ENCODE measurements around the gene ANKS1B. TPM values are rescaled to one million over a fixed set of nuclear protein-coding genes. Genes with fewer than 3 reads are reported as not detected.

ANKS1B gene
- polyA plus RNA-seq, 5 donors: 9.3 to 23.7 (median 13.6) TPM

DNA sequence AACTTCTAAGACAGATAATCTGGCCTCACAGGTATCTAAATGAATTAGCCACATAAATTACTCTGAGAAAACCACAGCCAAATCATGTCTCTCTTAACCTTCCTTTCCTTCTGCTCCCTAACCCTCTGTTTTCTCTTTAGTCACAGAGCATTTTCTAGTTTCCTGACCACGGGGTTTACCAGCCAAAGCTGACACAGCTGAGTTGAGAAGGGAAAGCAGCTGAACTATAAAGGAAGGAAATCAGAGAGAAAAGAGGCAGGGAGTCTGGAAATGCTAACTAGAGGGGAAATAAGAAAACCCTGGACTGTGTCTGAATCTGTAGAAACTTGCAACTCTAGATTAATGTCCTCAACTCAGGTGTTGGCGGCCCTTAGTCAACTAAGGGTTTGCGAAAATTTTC is 24.4 kb downstream of the ANKS1B start:
- DNase-seq: no peak

DNA sequence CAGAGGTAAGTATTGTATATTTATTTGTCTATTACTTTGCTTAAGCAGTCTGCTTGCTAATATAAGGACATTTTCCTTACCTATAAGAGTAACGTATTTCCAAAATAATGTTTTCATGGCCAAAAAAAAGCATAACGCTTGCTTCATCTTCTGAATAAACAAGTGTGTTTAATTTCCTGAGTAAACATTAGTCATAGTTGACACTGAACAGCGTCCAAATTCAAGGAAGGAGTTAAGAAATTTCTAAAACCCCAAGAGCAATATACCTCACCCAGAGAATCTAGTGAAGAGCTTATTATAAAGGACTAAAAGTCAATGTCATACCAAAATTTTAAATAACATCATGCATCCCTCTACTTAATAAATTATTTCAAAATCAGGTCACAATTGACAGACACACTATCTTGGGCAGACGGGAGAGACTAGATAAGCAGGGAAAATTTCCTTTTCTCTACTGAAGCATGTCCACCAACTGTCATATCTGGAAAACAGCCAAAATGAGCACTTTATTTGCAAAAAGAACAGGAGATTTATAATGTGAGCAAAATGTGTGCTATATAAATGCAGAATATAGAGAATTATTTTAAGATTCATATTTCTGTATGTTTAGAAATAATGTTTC is 25.1 kb downstream of the ANKS1B start:
- DNase-seq: no peak

DNA sequence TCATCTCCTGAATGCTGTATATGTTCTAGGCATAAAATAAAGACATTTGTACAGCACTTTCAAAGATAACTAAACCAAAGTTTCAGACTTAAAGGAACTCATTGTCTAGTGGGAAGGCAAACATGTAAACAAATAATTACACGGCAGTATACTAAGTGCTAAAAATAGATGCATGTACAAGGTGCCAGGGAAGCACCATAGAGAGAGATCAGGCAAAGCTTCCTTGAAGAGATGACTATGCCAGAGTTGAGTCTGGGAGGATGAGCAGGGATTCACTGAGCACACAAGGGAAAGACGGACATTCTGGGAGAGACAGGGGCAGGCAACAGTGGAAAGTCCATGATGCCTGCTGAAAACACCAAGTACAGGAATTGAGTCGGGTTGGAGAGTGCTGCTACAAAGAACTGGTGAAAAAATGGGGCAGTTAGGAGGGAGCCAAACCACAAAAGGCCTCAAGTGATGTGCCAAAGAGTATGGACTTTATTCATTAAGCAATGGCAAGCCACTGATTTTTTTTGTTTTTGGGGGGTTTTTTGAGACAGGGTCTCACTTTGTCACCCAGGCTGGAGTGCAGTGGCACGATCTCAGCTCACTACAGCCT is 26.8 kb downstream of the ANKS1B start:
- DNase-seq: no peak

DNA sequence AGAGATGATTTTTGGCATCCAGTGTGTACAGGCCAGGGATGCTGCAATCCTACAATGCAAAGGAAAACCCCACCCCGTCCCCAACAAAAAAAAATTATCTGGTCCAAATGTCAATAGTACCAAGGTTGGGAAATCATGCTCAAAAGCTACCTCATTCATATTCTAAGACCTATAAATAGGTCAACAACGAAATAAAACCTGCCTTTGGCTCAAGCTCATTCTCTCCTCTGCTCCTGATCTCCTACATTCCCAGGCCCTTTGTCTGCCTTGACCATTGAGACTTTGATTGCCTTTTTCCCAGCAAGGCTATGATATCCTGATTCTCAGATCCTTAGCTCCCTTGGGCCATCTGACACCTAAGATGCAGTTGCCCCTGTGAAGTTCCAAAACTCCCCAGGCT is 30.0 kb downstream of the ANKS1B start:
- no peak for DNase-seq

DNA sequence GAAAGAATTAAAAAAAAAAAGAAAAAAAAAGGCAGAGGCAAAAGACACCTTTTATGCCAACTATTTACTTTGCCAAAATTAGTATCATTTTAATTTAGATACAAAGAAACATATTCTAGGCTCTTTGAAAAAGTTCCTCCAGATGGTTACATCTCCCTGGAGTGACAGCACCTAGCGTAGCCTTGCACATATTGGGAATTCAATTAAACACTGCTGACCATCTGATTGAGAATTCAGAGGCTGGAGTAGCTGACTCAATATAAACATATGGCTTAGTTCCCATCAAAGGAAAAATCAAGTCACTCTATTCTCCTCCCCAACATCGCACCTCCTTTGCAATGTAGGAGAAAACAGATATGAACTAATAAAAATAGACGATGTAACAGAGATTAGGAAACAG is 36.4 kb downstream of the ANKS1B start:
- no peak for DNase-seq

DNA sequence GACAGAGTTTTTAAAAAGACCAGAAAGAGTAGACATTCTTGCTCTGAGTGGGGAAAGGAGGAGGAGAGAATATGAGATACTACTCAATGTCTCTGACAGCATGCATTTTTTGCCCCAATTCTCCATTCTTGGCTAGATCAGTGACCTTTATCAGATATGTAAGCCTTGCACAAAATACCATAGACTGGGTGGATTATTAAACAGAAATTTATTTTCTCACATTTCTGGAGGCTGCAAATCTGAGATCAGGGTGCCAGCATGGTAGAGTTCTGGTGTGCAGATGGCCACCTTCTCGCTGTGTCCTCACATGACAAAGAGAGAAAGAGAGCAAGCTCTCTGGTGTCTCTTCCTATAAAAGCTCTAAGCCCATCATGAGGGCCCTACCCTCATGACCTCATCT is 38.6 kb downstream of the ANKS1B start:
- DNase-seq: no peak

DNA sequence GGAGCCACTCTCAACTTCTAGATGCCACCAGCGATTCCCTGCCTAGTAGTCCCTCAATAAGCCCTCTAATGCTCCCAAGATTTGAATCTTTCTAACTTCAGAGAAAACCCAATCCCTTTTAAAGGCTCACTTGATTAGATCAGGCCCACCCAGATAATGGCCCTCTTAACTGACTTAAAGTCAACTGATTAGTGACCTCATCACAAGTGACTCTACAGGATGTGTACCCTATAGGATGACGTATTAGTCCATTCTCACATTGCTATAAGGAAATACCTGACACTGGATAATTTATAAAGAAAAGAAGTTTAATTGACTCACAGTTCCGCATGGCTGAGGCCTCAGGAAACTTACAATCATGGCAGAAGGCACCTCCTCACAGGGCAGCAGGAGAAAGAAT is 49.1 kb downstream of the ANKS1B start:
- DNase-seq: no peak

DNA sequence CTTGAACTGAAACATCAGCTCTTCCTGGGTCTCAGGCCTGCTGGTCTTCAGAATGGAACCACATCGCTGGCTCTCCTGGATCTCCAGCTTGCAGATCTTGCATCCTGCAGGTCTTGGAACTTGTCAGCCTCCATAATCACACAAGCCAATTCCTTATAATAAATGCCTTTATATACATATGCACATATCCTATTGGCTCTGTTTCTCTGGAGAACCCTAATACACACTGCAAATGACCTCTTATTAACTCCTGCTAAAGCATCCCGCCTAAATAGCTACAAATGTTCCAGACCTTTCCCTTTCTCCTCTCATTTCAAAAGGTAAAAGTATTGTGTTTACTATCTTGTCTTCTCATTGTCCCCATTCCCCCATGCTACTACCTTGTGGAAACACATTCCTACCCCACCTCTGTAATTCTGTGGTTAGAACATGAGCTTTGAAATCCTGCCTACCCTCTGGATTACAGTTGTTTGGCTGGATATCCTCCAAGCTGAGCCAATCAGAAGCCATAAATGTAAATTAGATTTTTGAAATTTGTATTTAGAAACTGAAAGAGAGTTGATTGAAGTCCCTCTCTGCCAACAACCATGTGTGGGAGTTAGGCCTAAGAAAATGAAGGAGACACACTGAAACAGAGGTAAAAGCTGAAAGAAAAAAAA is 58.1 kb downstream of the ANKS1B start:
- no peak for DNase-seq

DNA sequence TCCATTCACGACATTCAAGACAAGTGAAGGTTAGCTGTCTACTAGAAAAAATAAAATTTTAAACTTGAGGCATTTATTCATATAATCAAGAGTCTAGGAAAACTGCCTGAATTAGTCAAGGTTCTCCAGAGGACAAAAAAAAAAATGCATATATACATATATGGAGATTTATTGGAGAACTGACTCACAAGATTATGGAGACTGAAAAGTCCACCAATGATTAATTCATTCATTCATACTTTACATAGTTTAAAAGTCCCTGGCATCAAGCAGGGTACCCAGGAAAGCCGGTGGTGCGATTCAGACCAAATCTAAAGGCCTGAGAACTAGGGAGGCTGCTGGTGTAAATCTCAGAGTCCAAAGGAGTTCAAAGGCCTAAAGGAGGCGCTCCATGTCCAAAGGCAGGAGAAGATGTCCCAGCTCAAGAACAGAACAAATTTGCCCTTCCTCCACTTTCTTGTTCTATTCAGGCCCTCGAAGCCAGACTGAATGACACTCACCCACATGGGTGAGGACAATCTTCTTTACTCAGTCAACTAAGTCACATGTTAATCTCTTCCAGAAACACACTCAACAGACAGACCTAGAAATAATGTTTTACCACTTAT is 64.3 kb downstream of the ANKS1B start:
- DNase-seq: no peak

DNA sequence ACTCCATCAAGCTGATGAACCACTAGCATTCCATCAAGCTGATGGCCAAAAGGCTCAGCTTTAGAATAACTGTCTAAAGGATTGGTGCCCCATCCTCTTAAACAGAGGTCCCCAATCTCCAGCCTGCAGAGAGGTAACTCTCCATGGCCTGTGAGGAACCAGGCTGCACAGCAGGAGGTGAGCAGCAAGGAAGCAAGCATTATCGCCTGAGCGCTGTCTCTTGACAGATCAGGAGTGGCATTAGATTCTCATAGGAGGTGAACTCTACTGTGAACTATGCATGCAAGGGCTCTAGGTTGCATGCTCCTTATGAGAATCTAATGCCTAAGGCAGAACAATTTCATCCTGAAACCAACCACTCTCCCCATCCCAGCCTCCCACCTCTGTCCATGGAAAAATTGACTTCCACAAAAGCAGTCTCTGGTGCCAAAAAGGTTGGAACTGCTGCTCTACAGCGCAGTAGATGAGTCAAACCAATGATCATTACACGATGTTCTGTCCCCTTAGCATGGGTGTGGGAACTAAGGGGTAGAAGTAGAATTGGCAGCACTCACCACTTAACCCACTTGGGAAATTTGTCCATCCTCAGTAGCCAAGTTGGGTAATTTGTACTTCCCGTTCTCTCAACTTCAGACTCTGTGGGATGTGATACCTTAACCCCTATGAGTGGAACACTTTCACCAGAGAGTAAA is 66.9 kb downstream of the ANKS1B start:
- no peak for DNase-seq

DNA sequence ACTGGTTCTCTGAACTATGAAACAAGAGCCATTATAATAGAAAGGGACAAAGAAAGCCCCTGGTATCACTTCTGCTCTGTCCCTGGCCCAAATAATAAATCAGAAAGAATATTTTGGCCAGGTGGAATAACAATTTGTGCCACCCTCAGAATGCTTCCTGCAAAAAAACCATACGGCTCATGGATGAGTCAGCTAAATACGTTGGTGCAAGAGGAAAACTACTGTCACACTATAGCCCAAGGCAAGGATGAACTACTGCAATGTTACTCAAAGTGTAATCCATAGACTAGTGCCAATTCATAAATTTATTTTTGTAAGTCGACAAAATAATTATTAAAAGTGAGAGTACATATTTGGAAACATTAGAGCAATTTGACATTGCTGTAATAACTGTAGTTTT is 68.2 kb downstream of the ANKS1B start:
- no peak for DNase-seq

DNA sequence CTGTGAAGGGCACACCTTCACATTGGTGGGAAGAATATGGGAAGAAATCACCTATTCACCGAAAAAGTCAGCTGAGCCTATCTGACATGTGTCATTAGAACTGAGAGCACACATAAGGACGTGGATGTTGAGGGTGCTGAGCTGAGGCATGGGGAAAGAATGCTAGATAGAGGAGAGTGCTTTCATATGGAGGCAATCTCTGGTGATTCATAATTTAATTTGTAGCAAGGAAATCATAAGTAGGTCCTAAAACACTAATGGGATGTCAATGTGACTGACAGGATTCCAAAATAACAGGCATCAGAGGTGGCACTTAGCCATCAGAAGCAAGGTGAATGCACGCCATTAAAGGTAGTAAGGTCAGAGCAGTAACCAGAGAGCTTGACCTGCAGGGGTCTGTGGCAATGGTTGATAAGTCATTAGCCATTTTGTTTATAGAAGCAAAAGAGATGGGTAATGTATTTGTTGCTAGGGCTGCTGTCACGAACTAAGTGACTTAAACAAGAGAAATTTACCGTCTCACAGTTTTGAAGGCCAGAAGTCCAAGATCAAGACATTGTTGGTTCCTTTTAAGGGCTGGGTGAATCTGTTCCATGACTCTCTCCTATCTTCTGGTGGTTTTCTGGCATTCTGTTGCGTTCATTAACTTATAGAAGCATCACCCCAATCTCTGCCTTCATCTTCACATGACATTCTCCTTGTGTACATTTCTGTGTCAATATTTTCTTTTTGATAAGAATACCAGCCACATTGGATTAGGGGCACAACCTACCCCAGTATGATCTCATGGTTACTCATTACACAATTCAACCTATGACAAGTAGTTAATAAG is 69.3 kb downstream of the ANKS1B start:
- DNase-seq: no peak

DNA sequence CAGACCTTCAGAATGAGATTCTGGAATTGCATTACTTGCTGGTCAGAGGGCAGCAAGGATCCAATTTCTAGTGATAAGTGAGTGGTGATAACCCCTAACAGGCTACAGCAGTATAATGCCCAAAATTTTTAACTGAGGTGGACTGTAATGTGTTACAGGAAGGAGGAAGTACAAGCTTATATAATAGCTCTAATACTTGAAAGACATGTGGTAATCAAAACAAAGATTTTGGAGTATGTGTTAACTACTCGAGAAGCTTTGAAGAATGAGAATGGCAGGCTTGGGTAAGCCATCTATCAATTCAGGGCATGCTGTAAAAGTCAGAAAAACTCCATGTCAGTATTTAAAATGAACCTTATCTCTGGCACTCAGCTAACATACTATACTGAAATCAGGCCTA is 70.5 kb downstream of the ANKS1B start:
- no peak for DNase-seq

DNA sequence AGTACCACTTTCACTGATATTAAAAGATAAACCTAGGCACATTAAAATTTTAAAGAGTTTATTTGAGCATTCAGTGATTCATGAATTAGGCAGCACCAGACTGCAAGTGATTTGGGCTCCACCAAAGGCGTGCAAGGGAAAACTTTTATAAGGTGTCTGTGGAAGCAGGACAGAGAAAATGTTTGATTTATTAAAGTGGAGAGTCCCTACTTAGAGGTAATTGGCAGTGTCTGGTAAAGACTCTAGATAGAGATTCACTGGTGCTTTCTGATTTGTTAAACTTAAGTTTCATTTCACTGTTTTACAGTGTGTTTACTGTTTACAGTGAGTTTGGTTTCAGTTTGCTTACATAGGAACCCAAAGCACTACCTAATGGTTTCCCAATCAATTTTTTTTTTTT is 72.8 kb downstream of the ANKS1B start:
- DNase-seq: no peak

DNA sequence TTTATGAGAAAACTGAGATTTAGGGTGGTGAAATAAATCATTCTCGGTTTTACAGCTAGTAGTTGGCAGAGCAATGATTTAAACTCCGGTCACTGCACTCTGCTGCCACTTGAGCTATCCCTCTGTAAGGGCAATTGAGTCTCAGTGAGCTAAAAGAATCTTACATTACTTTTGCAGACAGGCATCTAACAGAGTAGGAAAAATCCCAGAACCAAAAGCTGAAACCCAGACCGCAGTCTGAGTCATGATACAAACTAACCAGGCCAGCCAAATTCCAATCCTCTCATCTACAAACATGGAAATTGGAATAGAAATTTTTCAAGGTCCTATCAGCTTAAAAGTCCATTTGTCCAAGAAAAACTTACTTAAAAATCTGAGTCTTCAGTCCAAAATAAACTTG is 73.7 kb downstream of the ANKS1B start:
- DNase-seq: peak in 1 of 2 donors; percentile 1

DNA sequence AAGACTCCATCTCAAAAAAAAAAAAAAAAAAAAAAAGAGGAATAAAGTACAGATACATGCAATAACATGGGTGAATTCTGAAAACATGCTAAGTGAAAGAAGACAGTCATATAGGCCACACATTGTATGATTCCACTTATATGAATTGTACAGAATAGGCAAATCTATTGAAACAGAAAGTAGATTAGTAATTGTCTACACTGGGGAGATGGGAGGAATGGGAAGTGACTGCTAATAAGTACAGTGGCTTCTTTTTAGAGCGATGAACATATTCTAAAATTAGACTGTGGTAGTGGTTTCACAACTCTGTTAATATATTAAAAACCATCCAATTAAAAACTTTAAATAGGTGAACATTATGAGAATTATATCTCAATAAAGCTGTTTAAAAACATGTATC is 74.4 kb downstream of the ANKS1B start:
- DNase-seq: no peak

DNA sequence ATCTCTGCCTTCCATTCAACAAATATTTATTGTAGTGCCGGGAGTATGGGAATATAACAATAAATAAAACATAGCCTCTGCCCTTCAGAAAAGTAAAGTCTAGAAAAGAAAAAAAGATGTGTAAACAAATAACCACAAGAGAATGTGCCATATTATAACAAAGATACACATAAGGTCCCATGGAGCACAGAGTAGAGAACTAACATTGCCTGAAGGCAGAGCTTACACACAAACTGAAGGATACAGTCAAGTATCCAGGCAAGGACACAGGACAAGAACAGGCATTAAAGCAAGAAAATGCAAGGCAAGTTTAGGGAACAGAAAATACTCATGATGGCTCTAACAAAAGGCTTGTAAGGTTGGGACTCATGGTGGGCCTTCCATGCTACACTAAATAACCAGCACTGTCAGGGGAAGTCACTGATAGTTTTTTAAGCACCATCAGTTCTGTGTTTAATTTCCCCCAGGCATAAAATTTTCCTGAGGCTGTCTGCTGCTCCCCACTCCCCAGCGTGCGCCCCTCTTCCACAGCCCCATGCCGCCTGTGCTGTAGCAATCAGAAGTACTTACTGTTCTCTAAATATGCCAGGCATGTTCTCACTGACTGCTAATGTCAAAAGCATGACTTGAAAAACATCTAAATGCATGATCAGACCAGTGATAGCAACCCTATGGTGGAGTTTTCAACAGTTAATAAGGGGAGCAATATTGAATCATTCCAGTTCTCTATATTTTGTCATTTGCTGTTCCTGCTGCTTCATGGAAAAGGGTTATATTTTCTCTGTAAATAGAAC is 77.8 kb downstream of the ANKS1B start:
- no peak for DNase-seq

DNA sequence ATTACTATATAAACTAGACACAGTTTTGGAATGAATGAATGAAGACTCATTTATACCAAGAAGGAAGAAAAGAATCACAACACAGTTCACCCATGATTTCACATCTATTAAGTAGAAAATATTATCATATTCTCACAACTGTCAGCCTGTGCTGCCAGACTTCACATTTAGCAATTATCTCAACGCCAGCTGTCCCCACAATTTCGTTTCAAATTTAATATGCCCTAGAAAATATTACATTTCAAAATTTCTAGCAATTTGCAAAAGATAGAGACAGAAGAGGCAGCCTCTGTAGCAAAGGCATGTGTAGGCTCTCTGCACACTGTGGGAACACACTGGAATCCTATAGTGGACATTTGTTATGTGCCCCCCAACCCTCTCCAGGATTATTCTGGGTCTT is 83.6 kb downstream of the ANKS1B start:
- DNase-seq: no peak

DNA sequence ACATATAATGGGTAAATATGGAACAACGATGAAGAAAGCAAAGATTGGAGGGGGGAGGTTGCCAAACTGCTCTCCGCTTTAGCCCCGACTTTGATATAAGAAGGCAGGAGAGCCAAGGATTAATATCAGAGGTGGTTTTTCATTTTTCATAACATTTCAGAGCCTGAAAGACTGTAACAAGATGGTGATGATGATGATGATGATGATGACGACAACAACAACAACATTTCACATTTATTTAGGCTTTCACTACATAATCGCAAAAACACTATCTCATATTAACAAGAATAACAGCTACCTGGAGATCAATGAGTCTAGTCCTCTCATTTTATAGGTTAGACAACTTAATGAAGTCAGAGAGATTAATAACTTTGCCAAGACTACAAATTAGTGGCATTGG is 86.1 kb downstream of the ANKS1B start:
- DNase-seq: no peak

DNA sequence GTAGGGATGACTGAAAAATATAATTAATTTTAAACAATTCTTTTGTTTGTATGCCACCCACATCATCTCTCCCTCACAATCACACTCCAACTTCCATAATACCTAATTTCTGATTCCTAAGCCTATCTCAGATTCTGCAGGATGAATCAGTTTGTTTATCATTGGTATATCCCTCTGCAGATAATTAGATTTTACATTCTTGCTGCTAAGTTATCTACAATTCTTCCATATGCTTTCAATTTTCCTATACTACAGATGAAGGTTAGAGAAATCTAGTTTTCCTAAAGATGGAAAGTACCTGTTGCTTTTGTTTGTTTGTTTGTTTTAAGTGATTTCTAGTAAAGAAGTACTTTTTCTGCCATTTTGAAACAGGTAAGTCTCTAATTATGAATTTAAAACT is 105.3 kb downstream of the ANKS1B start:
- DNase-seq: no peak

DNA sequence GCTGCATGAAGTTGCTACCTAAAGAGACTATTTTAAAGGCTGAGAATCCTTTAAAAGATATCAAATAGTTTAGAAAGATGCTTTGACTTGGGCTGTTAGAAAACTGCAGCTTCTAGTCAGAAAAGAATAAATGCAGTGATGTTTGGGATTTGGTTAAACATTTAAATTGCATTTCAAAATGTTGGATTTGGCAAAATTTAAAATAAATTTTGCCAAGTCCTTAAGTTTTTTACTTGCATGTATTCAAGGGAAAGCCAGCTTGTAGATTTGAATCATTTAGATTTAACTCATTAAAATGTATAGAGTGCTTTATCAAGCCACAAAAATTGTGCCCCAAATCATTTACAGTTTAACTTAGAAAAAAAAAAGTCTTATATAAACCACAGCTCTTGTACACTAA is 109.7 kb downstream of the ANKS1B start:
- no peak for DNase-seq
